ENCODE data around the gene STAT5A. TPM values are rescaled to one million over a fixed set of nuclear protein-coding genes. Genes with fewer than 3 reads are reported as not detected.

Gene STAT5A
- total RNA-seq, 1 experiment from 2014 or later: 0.91 TPM

DNA sequence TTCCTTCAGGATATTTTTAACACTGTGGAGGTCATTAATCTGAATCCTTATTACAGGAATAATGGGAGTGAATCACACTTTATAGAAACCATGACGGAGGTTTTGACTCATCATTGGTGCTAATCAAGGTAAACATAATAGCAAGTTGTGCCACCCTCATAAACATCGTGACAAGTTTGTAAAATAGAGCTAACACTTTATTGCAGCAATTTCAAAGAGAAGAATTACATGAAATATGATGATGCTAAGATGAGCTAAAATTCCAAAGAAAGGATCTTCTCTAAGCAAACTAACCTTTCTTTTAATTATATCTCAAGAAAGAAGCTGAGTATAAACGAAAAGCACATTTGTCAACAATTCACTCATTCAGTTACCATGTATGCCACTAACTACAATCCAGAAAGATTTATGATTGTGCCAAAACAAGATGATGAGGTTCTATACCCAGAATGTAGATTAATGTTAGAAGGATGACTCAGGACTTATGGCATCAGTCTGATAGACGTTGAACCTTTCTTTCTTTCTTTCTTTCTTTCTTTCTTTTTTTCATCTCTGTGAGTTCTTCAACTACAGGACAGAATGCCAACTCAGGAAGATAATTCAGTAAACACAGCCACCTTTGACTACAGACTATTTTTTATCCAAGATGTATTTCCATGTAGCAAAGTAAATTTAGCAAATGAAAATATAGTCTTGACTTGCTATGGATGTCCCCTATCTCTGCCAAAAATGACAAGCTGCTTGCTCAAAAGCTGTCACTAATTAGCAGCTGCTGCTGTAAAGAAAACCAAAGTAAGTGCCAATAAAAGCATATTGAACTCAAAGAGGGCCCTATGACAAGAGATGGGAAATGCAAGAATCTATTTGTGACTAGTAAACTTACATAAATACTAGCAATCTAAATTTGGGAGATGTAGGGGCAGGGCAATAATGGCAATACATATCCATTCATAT lies 35.4 kb upstream of the STAT5A start:
- ATAC-seq (no peak), DNase-seq (ENCODE audit: low read depth, low spot score) (no peak)
- CTCF ChIA-PET: interaction anchor here (1.8 kb wide), 1 partner anchor 31 kb away, joined by 6 read pairs; no protein-coding TSS in a partner anchor
- Histone ChIP-seq H3K9me3 (ENCODE audit: control insufficient read depth in 1 of 2, insufficient read depth in 1 of 2, low read depth in 1 of 2, low read length in 2 of 2) (no peaks in the 10 kb centered on the region), H3K79me2 (ENCODE audit: insufficient read depth, low read length) (no peaks in the 10 kb centered on the region), H3K27ac (ENCODE audit: low read depth, low read length) (no peak overlapping the region), H2AFZ (ENCODE audit: low read depth, low read length, poor library complexity, severe bottlenecking) (no peak overlapping the region), H4K20me1 (ENCODE audit: insufficient read depth) (no peaks in the 10 kb centered on the region), H3K9ac (ENCODE audit: low read length) (no peak overlapping the region), H3K36me3 (ENCODE audit: control insufficient read depth in 1 of 2, insufficient read depth in 2 of 2, low read length in 2 of 2) (no peaks in the 10 kb centered on the region), H3K4me1 (ENCODE audit: control insufficient read depth in 1 of 2, insufficient read depth in 2 of 2, low read length in 2 of 2) (peaks cover 19 to 37% of the 10 kb centered on the region in 2 experiments), H3K9me2 (ENCODE audit: insufficient read depth) (no peaks in the 10 kb centered on the region), H3K4me3 (replicated peaks in 1 of 2; ENCODE audit: low read depth in 1 of 2, low read length in 2 of 2) (no peak overlapping the region), H3K4me2 (ENCODE audit: low read length) (peak overlapping the region; percentile 22), H3K27me3 (ENCODE audit: insufficient read depth, low read length) (no peaks in the 10 kb centered on the region)
- POLR2A ChIA-PET: no interaction called here
- BruUV-seq (replicated peaks): no TSS peak
- intact Hi-C loops (cut with micrococcal nuclease): no loop called here
- RAD21 ChIA-PET (ENCODE audit: low non-redundant PET in 1 of 2, low total read pairs in 2 of 2, uncharacterized antibody in 2 of 2, unreplicated experiment in 2 of 2): no interaction called here
- TF ChIP-seq ATF3 (IDR thresholded peaks at IDR 0.05) (no peak), FOSL1 (IDR thresholded peaks at IDR 0.05; ENCODE audit: low read depth) (peak; percentile 40)

DNA sequence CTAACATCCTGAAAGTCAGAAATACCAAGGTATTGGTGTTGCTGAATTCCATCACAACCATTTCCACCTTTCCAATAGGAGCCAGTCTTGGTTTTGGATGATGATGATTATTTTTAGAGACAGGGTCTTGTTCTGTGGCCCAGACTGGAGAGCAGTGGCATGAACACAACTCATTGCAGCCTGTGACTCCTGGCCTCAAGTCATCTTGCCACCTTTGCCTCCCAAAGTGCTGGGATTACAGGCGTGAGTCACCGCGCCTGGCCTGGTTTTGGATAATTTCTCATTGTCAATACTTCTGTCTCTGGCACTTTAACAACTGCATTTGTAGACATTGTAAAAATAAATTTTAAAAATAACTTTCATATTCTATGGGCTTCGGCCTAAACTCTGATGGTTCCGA lies 34.7 kb upstream of the STAT5A start:
- ChIA-PET CTCF (no interaction called here), RAD21 (ENCODE audit: low non-redundant PET in 1 of 2, low total read pairs in 2 of 2, uncharacterized antibody in 2 of 2, unreplicated experiment in 2 of 2) (no interaction called here), POLR2A (no interaction called here)
- H3K27ac ChIP-seq (ENCODE audit: low read depth, low read length): no peak overlapping the region
- TF ChIP-seq CTCF (IDR thresholded peaks at IDR 0.05 in 2 of 3, conservative IDR thresholded peaks at IDR 0.05 in 1 of 3; ENCODE audit: borderline replicate concordance in 1 of 3, insufficient read depth in 1 of 3, low read depth in 2 of 3, low read length in 2 of 3) (no peak), YY1 (IDR thresholded peaks at IDR 0.05; ENCODE audit: extremely low read depth, insufficient replicate concordance, low read depth, low read length) (no peak), EZH2phosphoT487 (IDR thresholded peaks at IDR 0.05; ENCODE audit: borderline replicate concordance) (no peak), RAD21 (IDR thresholded peaks at IDR 0.05; ENCODE audit: low read depth) (no peak)
- no peaks in the 10 kb centered on the region for H3K79me2 ChIP-seq (ENCODE audit: insufficient read depth, low read length)
- BruUV-seq (replicated peaks): no TSS peak
- ATAC-seq (no peak), DNase-seq (ENCODE audit: low read depth, low spot score) (no peak)
- H3K4me1 ChIP-seq (ENCODE audit: control insufficient read depth in 1 of 2, insufficient read depth in 2 of 2, low read length in 2 of 2): peaks cover 19 to 37% of the 10 kb centered on the region in 2 experiments
- H4K20me1 ChIP-seq (ENCODE audit: insufficient read depth): no peaks in the 10 kb centered on the region
- intact Hi-C loops (cut with micrococcal nuclease): no loop called here
- H3K27me3 ChIP-seq (ENCODE audit: insufficient read depth, low read length): no peaks in the 10 kb centered on the region
- H3K9me3 ChIP-seq (ENCODE audit: control insufficient read depth in 1 of 2, insufficient read depth in 1 of 2, low read depth in 1 of 2, low read length in 2 of 2): no peaks in the 10 kb centered on the region
- H2AFZ ChIP-seq (ENCODE audit: low read depth, low read length, poor library complexity, severe bottlenecking): no peak overlapping the region
- no peak overlapping the region for H3K4me3 ChIP-seq (replicated peaks in 1 of 2; ENCODE audit: low read depth in 1 of 2, low read length in 2 of 2)
- H3K36me3 ChIP-seq (ENCODE audit: control insufficient read depth in 1 of 2, insufficient read depth in 2 of 2, low read length in 2 of 2): no peaks in the 10 kb centered on the region
- no peaks in the 10 kb centered on the region for H3K9me2 ChIP-seq (ENCODE audit: insufficient read depth)
- H3K9ac ChIP-seq (ENCODE audit: low read length): no peak overlapping the region
- peak overlapping the region; percentile 22 for H3K4me2 ChIP-seq (ENCODE audit: low read length)
